ENCODE measurements around the gene RNF223.
A peak's percentile ranks its signal among the peaks of the same experiment; 100 is the strongest.

The RNF223 gene

DNA sequence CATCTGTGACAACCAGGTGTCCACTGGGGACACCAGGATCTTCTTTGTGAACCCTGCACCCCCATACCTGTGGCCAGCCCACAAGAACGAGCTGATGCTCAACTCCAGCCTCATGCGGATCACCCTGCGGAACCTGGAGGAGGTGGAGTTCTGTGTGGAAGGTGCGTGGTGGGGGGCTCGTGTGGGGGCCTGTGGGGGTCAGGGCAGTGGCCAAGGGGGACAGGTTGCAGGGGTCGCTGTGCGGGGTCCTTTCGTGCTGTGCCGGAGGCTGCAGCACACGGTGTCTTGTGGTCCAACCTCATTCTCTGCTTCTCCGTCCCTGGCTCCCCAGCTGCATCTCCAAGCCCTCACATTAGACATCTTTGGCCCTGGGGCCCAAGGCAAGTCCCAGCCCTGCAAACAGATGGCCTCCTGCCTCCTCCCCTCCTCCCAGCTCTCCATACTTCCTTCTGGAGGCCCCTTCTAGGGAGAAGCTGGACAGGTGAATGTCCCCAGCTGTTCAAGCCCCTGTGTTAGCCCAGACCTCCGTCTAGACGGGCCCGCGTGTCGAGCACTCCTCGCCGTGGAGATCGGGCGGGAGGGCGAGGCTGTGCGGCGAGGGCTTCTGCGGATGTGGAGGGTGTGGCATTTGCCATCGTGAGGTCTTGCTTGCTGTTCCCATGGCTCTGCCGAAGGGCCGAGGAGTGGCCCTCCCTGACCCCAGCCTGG, 51.6 kb downstream of the RNF223 start:
- Histone ChIP-seq H3K27me3 (ENCODE audit: low read depth, low read length) (peaks cover 13% of the 10 kb centered on the region), H3K9ac (ENCODE audit: low read length) (no peak overlapping the region), H2AFZ (ENCODE audit: low read depth, low read length) (no peak overlapping the region), H3K79me2 (ENCODE audit: low read length) (no peaks in the 10 kb centered on the region), H4K20me1 (ENCODE audit: insufficient read depth, low read length) (0 out of 2 replicates have a peak, but pooled peaks cover 4% of the 10 kb centered on the region), H3K9me3 (ENCODE audit: insufficient read depth, low read length) (no peaks in the 10 kb centered on the region), H3K4me1 (ENCODE audit: low read length) (peaks cover 7% of the 10 kb centered on the region; the same call in 1 of the 2 replicates), H3K4me3 (ENCODE audit: low read length) (no peak overlapping the region), H3K36me3 (replicated peaks; ENCODE audit: low read depth, low read length) (no peaks in the 10 kb centered on the region), H3K27ac (ENCODE audit: low read length) (no peak overlapping the region), H3K4me2 (ENCODE audit: low read length) (no peak overlapping the region)
- TF ChIP-seq, protein P1, sequence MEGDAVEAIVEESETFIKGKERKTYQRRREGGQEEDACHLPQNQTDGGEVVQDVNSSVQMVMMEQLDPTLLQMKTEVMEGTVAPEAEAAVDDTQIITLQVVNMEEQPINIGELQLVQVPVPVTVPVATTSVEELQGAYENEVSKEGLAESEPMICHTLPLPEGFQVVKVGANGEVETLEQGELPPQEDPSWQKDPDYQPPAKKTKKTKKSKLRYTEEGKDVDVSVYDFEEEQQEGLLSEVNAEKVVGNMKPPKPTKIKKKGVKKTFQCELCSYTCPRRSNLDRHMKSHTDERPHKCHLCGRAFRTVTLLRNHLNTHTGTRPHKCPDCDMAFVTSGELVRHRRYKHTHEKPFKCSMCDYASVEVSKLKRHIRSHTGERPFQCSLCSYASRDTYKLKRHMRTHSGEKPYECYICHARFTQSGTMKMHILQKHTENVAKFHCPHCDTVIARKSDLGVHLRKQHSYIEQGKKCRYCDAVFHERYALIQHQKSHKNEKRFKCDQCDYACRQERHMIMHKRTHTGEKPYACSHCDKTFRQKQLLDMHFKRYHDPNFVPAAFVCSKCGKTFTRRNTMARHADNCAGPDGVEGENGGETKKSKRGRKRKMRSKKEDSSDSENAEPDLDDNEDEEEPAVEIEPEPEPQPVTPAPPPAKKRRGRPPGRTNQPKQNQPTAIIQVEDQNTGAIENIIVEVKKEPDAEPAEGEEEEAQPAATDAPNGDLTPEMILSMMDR (IDR thresholded peaks at IDR 0.05; ENCODE audit: low read depth, low read length): no peak
- TF ChIP-seq EZH2phosphoT487 (IDR thresholded peaks at IDR 0.05; ENCODE audit: low read depth): no peak

GRCh38 chr1:1021920-1022259, 52.2 kb downstream of the RNF223 start:
- H3K36me3 ChIP-seq (replicated peaks; ENCODE audit: low read depth, low read length): no peaks in the 10 kb centered on the region
- H3K79me2 ChIP-seq (ENCODE audit: low read length): no peaks in the 10 kb centered on the region
- no peak overlapping the region for H2AFZ ChIP-seq (ENCODE audit: low read depth, low read length)
- H3K9ac ChIP-seq (ENCODE audit: low read length): no peak overlapping the region
- no peaks in the 10 kb centered on the region for H3K9me3 ChIP-seq (ENCODE audit: insufficient read depth, low read length)
- H3K27ac ChIP-seq (ENCODE audit: low read length): no peak overlapping the region
- TF ChIP-seq EZH2phosphoT487 (IDR thresholded peaks at IDR 0.05; ENCODE audit: low read depth): no peak
- H3K4me1 ChIP-seq (ENCODE audit: low read length): peaks cover 7% of the 10 kb centered on the region; the same call in 1 of the 2 replicates
- no peak overlapping the region for H3K4me2 ChIP-seq (ENCODE audit: low read length)
- peaks cover 13% of the 10 kb centered on the region for H3K27me3 ChIP-seq (ENCODE audit: low read depth, low read length)
- no peak overlapping the region for H3K4me3 ChIP-seq (ENCODE audit: low read length)
- H4K20me1 ChIP-seq (ENCODE audit: insufficient read depth, low read length): 0 out of 2 replicates have a peak, but pooled peaks cover 4% of the 10 kb centered on the region

GRCh38 chr1:1021010-1021919, 52.8 kb downstream of the RNF223 start:
- peaks cover 7% of the 10 kb centered on the region; the same call in 1 of the 2 replicates for H3K4me1 ChIP-seq (ENCODE audit: low read length)
- H3K4me3 ChIP-seq (ENCODE audit: low read length): peak overlapping the region; percentile 81

More at GRCh38 chr1:1021010-1021919, 52.8 kb downstream of the RNF223 start:
- peaks cover 13% of the 10 kb centered on the region for H3K27me3 ChIP-seq (ENCODE audit: low read depth, low read length)
- TF ChIP-seq, protein P1 (IDR thresholded peaks at IDR 0.05; ENCODE audit: low read depth, low read length): no peak
- TF ChIP-seq EZH2phosphoT487 (IDR thresholded peaks at IDR 0.05; ENCODE audit: low read depth): no peak
- H3K79me2 ChIP-seq (ENCODE audit: low read length): no peaks in the 10 kb centered on the region
- 0 out of 2 replicates have a peak, but pooled peaks cover 4% of the 10 kb centered on the region for H4K20me1 ChIP-seq (ENCODE audit: insufficient read depth, low read length)
- no peak overlapping the region for H2AFZ ChIP-seq (ENCODE audit: low read depth, low read length)
- no peak overlapping the region for H3K27ac ChIP-seq (ENCODE audit: low read length)
- no peaks in the 10 kb centered on the region for H3K9me3 ChIP-seq (ENCODE audit: insufficient read depth, low read length)
- H3K4me2 ChIP-seq (ENCODE audit: low read length): peak overlapping the region; percentile 78
- 0 out of 2 replicates have a peak overlapping the region, but pooled peaks have one; percentile 1 for H3K9ac ChIP-seq (ENCODE audit: low read length)
- no peaks in the 10 kb centered on the region for H3K36me3 ChIP-seq (replicated peaks; ENCODE audit: low read depth, low read length)

Measured in OCI-LY3 (cell line).